T-helper 1 cell treated with Interleukin-12 subunit alpha and Interleukin-12 subunit beta and Interleukin-4 antibody, amounts not matched to agents 30 μg/mL and 1 μg/mL, for 36 hours (primary cell): ENCODE measurements around the gene PLEKHG7.

ENCODE experiments used
- H3K27ac Mint-ChIP-seq: one replicate; pipeline ENCODE4 v1.8.0; 2021; ENCODE audit warnings: mild to moderate bottlenecking, mixed read lengths
- H3K27me3 Mint-ChIP-seq: one replicate; pipeline ENCODE4 v1.8.0; 2021; ENCODE audit warnings: low read depth, mixed read lengths
- H3K36me3 Mint-ChIP-seq: one replicate; pipeline ENCODE4 v1.8.0; 2021; ENCODE audit warnings: low read depth, mixed read lengths
- H3K4me1 Mint-ChIP-seq: one replicate; pipeline ENCODE4 v1.8.0; 2021; ENCODE audit warnings: low read depth, mixed read lengths
- H3K4me3 Mint-ChIP-seq: one replicate; pipeline ENCODE4 v1.8.0; 2021; ENCODE audit warnings: mild to moderate bottlenecking, moderate library complexity, mixed read lengths
- H3K9me3 Mint-ChIP-seq: one replicate; pipeline ENCODE4 v1.8.0; 2021; ENCODE audit warnings: mixed read lengths

Gene PLEKHG7

DNA sequence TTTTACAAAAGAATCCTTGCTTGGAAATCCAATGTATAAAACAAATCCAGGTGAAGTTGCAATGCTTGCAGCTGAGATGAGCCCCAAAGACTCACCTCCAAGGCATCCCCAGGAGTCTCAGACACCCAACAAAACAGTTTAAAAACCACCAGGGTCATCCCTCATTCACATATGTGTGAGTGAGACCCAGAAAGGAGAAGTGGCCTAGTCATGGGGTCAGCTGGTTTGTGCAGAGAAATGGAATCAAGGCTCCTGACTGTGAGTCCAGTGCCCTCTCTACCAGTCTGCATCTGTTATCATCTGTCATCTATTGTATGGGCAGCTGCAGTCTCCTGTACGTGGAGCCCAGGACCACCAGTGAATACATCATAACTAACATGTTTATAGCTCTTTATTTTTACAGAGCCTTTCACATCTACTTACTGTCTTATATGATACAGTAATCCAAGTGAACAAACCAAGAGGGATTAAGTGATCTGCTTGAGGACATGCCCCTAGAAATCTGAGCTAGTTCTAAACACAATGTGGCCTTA is 27.1 kb downstream of the PLEKHG7 start:
- Mint-ChIP-seq H3K27ac (no peak overlapping the region), H3K4me1 (no peaks in the 10 kb centered on the region), H3K27me3 (peaks cover 6% of the 10 kb centered on the region), H3K4me3 (no peak overlapping the region), H3K36me3 (no peaks in the 10 kb centered on the region), H3K9me3 (peaks cover 4% of the 10 kb centered on the region)

- Mint-ChIP-seq H3K4me3 (no peak overlapping the region), H3K4me1 (no peaks in the 10 kb centered on the region), H3K9me3 (no peaks in the 10 kb centered on the region), H3K27ac (no peak overlapping the region), H3K36me3 (no peaks in the 10 kb centered on the region), H3K27me3 (peaks cover 8% of the 10 kb centered on the region)
These were observed 28.0 kb downstream of the PLEKHG7 start for GRCh38 chr12:92730758-92731157.

DNA sequence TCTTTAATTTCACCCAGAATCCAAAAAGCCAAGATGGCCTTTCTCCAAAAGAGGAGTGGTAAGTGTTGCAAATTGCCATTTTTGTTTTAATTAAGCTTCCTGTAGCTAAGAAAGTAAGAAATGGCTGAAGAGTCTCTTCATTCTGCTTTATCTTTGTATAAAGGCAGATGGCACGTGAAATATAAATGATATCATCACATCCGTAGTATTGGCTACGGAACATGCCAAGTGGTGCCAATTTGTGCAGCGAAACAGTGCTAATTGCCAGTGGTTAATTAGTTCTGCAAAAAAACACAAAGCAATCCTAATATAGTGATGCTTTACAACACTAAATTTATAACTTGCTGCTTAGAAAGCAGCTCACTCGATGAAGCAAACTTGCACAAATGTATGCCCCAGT is 29.4 kb downstream of the PLEKHG7 start:
- Mint-ChIP-seq H3K9me3 (no peaks in the 10 kb centered on the region), H3K27ac (no peak overlapping the region), H3K4me1 (no peaks in the 10 kb centered on the region), H3K4me3 (no peak overlapping the region), H3K27me3 (peaks cover 8% of the 10 kb centered on the region), H3K36me3 (no peaks in the 10 kb centered on the region)

- no peak overlapping the region for H3K4me3 Mint-ChIP-seq
- no peak overlapping the region for H3K27ac Mint-ChIP-seq
- peaks cover 8% of the 10 kb centered on the region for H3K27me3 Mint-ChIP-seq
- no peaks in the 10 kb centered on the region for H3K36me3 Mint-ChIP-seq
- H3K4me1 Mint-ChIP-seq, result no peaks in the 10 kb centered on the region
- H3K9me3 Mint-ChIP-seq, result no peaks in the 10 kb centered on the region
These were observed 29.9 kb downstream of the PLEKHG7 start for GRCh38 chr12:92732716-92733115.

- Mint-ChIP-seq H3K4me3 (no peak overlapping the region), H3K4me1 (no peaks in the 10 kb centered on the region), H3K27me3 (peaks cover 8% of the 10 kb centered on the region), H3K27ac (no peak overlapping the region), H3K36me3 (no peaks in the 10 kb centered on the region), H3K9me3 (no peaks in the 10 kb centered on the region)
These were observed 30.4 kb downstream of the PLEKHG7 start for GRCh38 chr12:92733181-92733580.

GRCh38 chr12:92733661-92734060 is 30.9 kb downstream of the PLEKHG7 start:
- no peak overlapping the region for H3K27ac Mint-ChIP-seq
- H3K36me3 Mint-ChIP-seq, result no peaks in the 10 kb centered on the region
- no peaks in the 10 kb centered on the region for H3K9me3 Mint-ChIP-seq
- no peaks in the 10 kb centered on the region for H3K4me1 Mint-ChIP-seq
- no peak overlapping the region for H3K4me3 Mint-ChIP-seq
- H3K27me3 Mint-ChIP-seq, result peaks cover 8% of the 10 kb centered on the region

GRCh38 chr12:92735131-92735721 is 32.4 kb downstream of the PLEKHG7 start:
- no peak overlapping the region for H3K27ac Mint-ChIP-seq
- no peak overlapping the region for H3K4me3 Mint-ChIP-seq
- no peaks in the 10 kb centered on the region for H3K36me3 Mint-ChIP-seq
- H3K9me3 Mint-ChIP-seq, result no peaks in the 10 kb centered on the region
- H3K4me1 Mint-ChIP-seq, result no peaks in the 10 kb centered on the region
- H3K27me3 Mint-ChIP-seq, result peaks cover 10% of the 10 kb centered on the region

GRCh38 chr12:92736605-92737004 is 33.8 kb downstream of the PLEKHG7 start:
- H3K4me1 Mint-ChIP-seq, result no peaks in the 10 kb centered on the region
- no peak overlapping the region for H3K27ac Mint-ChIP-seq
- H3K36me3 Mint-ChIP-seq, result no peaks in the 10 kb centered on the region
- H3K27me3 Mint-ChIP-seq, result peaks cover 14% of the 10 kb centered on the region
- no peaks in the 10 kb centered on the region for H3K9me3 Mint-ChIP-seq
- no peak overlapping the region for H3K4me3 Mint-ChIP-seq

DNA sequence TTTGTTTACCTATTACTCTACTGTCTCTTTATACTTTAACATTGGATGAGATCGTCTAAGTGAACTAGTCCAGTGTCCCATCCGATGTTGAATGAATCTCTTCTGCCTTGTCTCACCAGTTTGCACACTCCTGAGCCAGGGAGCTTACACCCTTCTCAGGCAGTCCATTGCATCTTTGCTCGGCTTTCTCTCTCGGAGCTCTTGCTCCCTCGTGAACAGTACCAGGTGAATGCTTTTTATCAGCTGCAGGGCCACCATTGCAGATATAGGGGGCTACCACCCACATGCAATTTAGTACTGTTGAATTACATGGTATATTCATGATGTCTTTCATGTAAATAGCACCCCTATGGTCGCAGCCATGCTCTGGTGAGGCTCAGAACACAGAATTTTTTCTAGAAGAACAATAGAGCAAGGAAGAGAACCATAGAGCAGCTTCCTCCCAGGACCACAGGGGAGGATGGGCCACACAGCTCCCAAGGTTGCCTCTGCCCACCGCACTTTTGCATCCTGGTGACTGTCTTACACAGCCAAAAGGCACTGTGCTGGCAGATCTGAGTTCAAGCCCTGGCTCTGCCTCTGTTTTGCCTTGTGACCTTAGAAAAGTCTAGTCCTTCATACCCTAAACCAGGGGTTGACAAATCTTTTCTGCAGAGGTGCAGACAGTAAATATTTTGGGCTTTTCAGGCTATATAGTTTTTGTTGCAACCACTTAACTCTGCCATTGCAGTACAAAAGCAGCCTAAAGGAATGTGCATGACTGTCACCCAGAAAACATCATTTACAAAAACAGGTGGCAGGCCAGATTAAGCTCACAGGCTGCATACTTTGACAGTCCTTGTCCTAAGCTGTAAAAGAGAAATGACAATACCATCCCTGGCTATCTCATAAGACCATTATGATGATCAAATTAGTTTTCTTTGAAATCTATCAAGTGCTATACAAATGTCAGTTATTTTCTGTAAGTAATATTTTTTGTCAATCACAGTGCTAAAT is 35.4 kb downstream of the PLEKHG7 start:
- Mint-ChIP-seq H3K36me3 (no peaks in the 10 kb centered on the region), H3K27me3 (peaks cover 12% of the 10 kb centered on the region), H3K4me1 (no peaks in the 10 kb centered on the region), H3K4me3 (no peak overlapping the region), H3K9me3 (no peaks in the 10 kb centered on the region), H3K27ac (no peak overlapping the region)

- Mint-ChIP-seq H3K4me1 (no peaks in the 10 kb centered on the region), H3K9me3 (no peaks in the 10 kb centered on the region), H3K27me3 (peaks cover 11% of the 10 kb centered on the region), H3K4me3 (no peak overlapping the region), H3K36me3 (no peaks in the 10 kb centered on the region), H3K27ac (no peak overlapping the region)
These were observed 36.3 kb downstream of the PLEKHG7 start for GRCh38 chr12:92739113-92739512.

- no peak overlapping the region for H3K27ac Mint-ChIP-seq
These were observed 37.6 kb downstream of the PLEKHG7 start for GRCh38 chr12:92740411-92740810.

DNA sequence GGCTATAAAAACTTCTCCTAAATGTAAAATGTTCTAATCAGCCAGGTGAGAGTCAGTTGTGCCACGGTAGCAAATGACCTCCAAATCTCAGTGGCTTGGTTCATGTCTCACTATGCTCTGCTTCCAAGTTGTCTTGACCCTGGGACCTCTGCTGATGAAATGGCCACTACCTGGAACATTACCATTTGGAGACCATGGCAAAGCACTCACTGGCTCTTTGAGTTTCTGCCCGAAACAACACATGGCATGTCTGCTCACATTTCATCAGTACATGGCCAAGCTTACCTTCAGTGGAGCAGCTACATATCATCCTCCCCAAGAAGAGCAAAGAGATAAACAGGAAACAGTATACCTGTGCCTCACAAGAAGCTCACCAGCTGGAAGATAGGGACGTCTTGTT is 40.2 kb downstream of the PLEKHG7 start:
- H3K27ac Mint-ChIP-seq, result no peak overlapping the region
- no peaks in the 10 kb centered on the region for H3K4me1 Mint-ChIP-seq
- no peaks in the 10 kb centered on the region for H3K36me3 Mint-ChIP-seq
- no peaks in the 10 kb centered on the region for H3K9me3 Mint-ChIP-seq
- peaks cover 6% of the 10 kb centered on the region for H3K27me3 Mint-ChIP-seq
- H3K4me3 Mint-ChIP-seq, result no peak overlapping the region

More at GRCh38 chr12:92740411-92740810, 37.6 kb downstream of the PLEKHG7 start:
- Mint-ChIP-seq H3K4me3 (no peak overlapping the region), H3K36me3 (no peaks in the 10 kb centered on the region), H3K9me3 (no peaks in the 10 kb centered on the region), H3K27me3 (peaks cover 6% of the 10 kb centered on the region), H3K4me1 (no peaks in the 10 kb centered on the region)

DNA sequence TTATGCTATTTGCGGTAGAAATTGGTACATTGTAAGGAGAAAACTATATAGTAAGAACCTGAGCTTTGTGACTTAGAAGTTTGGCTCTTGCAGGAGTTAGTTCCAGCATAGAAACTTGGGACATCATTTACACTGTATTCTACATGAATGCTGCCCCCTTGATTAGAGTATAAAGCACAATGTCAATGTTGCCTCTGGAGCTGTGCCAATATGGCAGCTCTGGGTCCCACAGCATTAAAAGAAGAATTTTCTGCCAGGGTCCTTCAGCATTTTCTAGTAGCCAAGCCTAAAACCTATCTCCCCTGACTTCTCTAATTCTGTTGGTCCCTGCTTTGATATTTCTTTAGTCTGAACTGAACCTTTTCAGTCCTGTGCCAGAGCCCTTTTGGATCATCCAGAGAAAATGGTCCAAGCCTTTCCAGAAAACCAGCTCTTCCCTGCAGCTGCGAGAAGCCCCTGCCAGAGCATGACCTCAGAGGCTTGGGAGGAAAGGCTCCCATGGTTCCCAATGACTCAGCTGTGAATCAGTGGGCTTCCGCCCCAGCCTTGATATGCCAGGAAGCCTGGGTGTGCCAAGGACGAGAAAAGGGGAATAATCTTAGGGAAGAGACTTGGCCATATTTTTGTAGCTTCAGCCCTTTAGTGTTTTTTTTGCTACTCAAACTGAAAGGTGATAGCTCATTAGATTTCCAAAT is 43.2 kb downstream of the PLEKHG7 start:
- Mint-ChIP-seq H3K4me3 (no peak overlapping the region), H3K36me3 (no peaks in the 10 kb centered on the region), H3K27ac (no peak overlapping the region), H3K9me3 (no peaks in the 10 kb centered on the region), H3K27me3 (no peaks in the 10 kb centered on the region), H3K4me1 (no peaks in the 10 kb centered on the region)

GRCh38 chr12:92747151-92747550 is 44.4 kb downstream of the PLEKHG7 start:
- H3K9me3 Mint-ChIP-seq, result no peaks in the 10 kb centered on the region
- no peak overlapping the region for H3K27ac Mint-ChIP-seq
- no peak overlapping the region for H3K4me3 Mint-ChIP-seq
- no peaks in the 10 kb centered on the region for H3K4me1 Mint-ChIP-seq
- no peaks in the 10 kb centered on the region for H3K36me3 Mint-ChIP-seq
- no peaks in the 10 kb centered on the region for H3K27me3 Mint-ChIP-seq
